ENCODE results near the gene FBXL14.

The FBXL14 gene

DNA sequence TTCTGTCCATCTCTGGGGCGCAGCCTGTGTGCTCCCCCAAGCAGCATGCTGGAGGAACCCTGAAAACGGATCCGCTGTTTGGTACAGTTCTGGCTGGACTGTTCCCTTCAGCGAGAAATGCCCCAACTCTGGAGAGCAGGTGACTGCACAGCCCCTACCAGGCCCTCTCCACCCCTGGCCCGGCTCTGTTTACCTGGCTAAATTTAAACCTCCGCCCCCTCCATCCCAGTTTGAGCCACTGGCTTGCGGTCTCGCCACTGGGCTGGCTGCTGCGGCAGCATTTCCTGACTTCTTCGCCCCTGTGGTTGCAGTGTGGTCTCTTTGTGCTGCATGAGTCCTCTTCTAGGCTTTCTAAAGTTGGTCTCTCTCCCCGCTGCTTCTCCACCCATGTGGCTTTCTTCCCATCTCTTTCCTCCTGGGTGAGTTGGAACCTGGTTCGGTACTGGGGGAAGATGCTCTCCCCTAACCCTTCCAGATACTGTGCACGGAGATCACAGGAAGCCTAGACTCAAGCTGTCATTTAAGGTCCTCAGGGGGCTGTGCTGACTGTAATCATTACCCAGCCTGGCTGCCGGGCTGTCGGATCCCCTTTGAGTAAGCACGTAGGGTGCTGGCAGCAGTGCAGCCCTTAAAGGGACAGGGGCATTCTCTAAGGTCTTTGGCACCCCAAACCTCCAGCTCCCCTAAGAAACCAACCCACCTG is 60.6 kb downstream of the FBXL14 start:
- peak; percentile 60 for DNase-seq (ENCODE audit: low read depth)

DNA sequence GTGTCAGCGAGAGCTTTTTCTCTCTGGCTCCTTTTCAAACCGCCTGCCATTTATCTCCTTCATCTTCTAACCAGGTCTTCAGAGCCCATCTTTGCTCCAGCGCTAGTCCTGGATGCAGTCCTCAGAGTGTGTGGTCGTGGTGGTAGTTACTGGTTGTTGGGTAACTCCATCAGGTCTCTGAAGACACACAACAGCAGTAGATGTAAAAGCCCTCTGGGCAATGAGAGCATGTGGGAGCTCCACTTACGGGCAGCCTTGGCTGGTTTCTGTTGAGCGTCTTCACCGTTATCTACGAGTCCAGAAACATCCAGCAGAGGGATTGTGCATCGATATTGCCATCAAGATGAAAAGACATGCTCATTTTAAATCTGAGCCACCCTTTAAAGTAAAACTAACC is 61.2 kb downstream of the FBXL14 start:
- no peak for DNase-seq (ENCODE audit: low read depth)

DNA sequence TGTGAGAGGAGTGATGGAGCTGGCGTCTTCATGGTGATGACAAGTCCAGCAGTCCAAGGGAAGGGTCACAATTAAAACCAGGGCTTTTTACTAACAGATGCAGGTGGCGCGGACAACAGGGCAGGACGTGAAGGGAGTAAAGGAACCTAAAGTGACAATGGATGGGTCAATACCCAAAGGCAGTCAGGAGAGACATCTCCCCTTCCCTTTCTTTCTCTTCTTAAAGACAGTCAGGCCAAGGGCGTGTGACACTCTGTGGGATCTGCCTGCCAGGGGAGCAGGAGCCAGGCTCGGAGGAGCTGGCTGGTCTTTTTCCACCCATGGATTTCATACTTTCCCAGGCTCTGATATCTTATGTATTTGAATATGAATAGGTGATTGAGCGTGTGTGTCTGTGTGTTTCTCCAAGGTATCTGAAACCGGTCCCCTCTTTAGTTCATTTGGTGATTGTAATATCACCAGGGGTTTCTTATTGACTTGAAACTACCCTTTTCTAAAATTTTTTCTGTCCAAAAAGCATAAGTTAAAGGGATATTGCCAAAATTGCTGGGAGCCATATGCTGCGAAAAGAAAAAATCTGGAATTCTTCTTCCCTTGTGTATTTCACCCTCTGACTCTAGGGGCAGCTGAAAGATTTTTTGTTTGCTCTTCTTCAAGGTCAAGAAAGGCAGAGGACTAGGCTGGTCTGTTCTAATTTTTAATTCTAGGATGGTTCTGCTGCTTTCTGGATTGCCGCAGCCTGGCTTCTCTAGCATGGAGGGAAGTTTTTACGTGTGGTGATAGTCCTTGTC is 61.8 kb downstream of the FBXL14 start:
- DNase-seq (ENCODE audit: low read depth): no peak

DNA sequence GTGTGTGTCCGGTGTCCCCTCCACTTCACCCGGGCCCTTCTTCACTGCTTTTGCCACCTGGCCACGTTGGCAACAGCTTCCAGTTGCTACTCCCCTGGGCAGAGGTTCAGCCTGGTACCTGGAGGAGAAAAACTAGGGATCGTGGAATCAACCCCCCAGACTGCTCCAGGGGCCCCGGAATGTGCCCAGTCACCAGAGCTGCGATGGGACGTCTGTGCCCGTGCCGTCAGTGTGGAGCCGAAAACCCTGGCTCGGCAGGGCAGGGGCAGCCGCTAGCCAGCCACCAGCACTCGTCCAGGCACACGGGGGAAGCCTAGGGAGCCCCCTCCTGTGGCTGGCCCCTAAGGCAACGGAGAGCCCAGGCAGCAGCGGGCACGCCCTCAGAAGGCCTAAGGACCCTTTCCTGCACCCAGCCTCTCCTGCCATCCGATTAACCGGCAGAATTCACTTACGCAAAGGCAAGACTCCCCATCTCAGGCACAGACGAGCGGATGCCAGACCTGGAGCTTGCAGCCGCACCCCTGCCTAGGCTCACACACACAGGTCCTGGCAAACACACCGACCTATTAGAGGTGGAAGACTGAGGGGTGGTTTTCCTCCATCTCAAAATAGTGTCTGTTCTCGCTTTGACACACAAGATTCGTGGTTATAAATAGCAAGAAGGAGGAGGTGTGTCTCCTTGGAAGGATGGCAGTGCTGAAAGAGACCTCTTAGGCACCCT is 62.6 kb downstream of the FBXL14 start:
- DNase-seq (ENCODE audit: low read depth): no peak

DNA sequence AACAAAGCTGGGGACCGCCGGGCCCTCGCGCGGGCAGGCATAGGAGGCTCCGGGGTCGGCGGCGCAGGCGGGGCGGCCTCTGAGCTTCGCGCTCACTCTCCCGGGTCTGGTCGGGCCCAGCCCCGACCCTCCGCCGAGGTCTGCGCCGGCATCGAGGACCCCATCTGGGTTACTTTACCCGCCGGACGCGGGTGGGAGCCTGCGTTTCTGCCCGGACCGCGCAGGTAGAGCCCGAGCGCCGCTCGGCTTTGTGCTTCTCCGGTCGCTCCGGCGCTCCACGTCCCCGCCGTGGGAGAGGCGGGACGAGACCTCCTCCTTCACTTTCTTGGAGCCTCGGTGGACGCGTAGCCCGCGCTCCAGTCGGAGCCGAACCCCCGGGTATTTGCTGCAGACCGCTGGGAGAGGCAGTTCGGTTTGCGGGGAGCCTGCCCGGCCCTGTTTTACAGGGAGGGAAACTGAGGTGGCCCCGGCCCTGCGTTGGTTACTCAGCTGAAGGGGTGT is 63.2 kb downstream of the FBXL14 start:
- no peak for DNase-seq (ENCODE audit: low read depth)

DNA sequence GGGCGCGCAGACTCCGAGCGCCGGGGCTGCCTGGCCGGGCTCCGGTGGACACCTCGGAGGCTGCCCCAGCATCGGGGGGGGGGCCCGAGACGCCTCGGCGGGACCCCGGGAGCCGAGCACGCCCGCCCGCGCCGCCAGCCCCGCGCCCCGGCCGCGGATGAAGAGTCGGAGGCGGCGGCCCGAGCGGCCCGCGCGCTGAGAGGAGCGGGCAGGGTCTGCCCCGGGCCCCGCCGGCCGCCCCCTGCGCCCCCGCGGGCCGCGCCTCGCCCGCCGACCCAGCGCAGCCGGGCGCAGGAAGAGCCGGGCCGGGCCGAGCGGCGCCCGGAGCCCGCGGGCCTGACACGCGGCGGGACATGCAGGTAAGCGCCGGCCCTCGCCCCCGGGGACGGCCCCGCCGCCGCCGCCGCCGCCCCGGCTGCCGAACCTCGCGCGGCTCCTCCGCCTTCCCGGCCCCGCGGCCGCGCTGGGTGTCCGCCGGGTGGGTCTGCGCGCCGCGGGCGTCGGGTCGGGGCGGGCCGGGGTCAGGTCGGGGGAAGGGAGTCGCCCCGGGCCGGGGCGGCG is 63.7 kb downstream of the FBXL14 start:
- no peak for DNase-seq (ENCODE audit: low read depth)

DNA sequence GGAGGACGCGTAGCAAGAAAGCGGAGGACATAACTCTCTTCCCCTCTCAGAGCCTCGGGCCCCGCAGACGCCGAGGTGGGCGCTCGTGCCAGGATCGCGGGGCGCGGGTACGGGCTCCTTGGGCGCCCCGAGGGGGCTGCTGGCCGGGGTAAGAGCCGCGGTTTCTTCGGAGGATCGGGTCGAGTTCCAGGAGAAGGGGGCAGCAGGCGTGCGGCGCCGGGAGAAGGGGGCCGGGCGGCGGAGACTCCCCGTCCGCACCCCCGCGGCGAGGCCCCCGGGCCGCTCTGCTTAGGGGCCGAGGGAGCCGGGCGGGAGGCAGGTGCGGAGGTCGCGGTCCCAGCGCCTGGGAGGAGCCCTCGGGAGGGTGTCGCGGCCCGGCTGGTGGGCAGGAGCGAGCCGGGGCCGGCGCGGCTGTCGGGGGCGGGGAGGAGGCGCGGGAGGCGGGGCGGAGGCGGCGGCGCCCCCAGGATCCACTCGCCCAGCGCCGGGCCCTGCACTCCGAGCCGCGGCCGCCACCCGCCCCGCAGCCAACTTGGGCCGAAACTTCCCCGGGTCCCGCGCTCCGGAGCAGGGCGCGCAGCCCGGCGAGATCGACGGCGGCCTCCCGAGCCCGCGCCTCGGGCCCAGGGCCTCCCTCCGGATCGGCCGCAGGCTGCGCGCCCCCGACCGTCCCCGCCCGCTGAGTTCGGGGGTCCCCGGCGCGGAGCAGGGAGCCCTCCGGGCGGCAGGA is 64.4 kb downstream of the FBXL14 start:
- no peak for DNase-seq (ENCODE audit: low read depth)

DNA sequence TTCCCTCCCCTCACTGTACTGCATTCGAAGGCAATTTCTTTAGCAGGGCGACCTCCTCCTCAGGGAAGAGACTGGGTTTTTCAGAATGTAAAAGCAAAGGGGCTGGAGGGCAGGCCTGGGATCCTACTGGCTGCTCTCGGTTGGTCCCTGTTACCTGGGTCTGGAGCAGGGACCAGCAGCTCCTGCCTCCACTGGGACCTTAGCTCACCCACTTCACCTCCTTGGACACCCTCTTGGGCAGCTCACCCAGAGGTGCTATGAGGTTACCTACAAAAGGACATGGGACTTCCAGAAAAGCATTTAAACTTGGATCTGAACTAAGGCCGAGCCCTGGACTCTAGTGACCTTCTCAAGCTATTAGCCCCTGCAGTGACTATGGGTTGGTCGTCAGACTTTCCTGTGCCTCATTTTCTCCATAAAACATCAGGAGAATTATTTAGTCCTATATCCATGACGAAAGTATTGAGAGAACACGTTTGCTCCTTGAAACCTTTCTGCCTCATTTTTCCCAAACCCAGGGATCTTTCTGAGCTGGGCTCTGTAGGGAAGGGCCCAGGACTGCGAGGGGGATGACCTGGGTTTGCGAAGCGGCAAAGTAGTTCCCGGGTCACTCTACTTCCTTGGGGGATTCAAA is 65.0 kb downstream of the FBXL14 start:
- DNase-seq (ENCODE audit: low read depth): no peak

DNA sequence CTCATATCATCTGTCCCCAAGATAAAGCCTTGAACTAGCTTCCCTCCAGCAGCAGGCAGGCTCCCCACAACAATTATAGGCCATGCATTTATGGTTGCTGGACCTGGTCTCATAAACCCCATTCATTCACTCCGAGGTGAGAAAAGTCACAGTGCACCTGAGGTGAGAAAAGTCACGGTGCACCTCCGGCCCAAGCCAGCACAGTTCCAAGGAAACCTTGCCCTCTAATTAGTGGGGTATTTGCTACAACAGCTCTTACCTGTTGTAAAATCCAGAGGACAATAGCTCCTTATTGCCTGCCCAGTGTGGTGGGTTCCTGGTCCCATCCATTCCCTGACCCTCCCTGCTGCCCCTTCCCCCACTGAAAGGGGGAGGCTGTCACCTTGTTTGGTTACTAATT is 65.6 kb downstream of the FBXL14 start:
- no peak for DNase-seq (ENCODE audit: low read depth)

DNA sequence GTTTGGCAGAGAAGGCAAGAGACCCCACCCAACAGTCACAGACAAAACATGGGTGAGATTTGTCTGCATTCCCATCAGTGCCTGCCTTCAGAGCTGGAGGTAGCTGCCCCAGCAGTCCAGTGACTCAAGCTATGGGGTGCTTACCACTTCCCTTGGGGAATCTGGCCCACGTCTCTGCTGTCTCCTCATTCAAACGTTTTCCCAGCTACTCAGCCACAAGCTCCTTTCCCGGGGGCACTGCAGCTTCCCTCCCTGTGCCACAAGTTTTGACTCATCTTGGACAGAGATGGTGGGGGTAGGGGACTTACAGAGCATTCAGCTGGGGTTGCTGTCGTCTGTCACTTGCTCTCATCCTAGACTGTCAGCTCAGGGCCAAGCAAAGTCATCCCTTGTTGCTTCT is 66.6 kb downstream of the FBXL14 start:
- peak; percentile 79 for DNase-seq (ENCODE audit: low read depth)

DNA sequence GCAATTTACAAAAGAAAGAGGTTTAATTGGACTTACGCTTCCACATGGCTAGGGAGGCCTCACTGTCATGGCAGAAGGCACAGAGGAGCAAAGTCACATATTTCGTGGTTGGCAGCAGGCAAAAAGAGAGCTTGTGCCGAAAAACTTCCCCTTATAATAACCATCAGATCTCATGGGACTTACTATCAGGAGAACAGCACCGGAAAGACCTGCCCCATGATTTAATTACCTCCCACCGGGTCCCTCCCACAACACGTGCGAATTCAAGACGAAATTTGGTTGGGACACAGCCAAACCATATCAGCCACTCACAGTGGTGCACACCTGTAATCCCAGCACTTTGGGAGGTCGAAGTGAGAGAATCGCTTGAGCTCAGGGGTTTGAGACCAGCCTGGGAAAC is 68.5 kb downstream of the FBXL14 start:
- DNase-seq (ENCODE audit: low read depth): no peak

DNA sequence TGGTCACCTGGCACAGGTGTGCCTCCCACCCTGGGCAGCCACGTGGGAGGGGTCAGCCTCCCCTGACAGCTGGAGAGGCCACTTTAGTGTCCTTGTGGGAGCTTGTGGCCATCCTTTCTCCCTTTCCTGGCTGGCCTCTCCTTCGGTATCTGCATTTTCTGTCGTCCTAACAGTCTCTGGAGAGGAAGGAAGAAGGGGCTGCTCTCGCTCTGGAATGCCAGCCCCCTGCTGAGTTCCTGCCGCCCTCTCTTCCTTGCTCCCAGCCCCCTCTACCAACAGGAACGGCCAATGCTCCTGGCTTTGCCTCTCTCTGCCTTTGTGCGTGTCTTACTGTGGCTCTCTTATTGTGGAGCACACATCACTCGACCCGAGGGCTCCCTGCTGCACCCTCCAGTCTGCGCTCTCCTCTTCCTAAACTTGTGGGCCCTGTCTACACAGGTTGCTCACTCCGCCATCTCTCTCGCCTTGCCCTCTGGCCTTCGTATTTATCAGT is 70.8 kb downstream of the FBXL14 start:
- no peak for DNase-seq (ENCODE audit: low read depth)

DNA sequence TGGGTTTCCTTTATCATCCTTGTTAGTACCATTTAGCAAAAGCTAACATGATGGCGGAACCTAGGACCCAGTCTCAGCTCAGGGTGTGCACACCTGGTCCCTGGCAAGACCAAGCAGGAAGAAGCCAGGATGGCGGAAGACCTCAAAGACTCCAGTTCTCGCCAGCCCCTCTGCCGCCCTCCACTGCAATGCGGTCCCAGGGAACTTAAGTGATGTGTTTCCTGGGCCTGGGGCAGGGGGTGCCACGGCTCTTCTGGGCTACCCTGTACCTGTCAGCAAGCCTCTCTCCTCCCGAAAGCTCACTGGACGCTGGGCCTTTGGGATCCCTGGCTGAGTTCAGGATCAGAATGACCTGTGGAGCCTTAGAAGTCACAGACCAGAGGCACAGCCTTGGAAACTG is 71.3 kb downstream of the FBXL14 start:
- DNase-seq (ENCODE audit: low read depth): no peak

DNA sequence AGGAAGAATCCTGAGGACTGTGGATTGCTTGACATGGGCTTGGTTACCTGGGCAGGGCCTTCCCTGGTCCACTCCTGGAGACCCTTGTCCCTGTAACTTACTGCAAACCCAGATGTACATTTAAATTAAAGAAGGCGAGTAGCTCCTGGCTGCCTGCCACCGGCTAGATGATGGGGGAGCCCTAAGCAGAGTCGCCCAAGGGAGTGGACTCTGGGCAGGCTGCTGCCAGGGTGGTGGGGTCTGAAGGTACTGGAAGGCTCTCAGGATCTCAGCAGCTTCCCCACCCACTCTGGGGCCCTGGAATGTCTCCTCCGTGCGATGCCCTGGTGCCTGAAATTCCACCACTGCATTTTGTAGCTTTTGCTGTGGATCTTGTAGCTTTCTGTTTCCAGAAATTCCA is 74.7 kb downstream of the FBXL14 start:
- DNase-seq (ENCODE audit: low read depth): no peak

DNA sequence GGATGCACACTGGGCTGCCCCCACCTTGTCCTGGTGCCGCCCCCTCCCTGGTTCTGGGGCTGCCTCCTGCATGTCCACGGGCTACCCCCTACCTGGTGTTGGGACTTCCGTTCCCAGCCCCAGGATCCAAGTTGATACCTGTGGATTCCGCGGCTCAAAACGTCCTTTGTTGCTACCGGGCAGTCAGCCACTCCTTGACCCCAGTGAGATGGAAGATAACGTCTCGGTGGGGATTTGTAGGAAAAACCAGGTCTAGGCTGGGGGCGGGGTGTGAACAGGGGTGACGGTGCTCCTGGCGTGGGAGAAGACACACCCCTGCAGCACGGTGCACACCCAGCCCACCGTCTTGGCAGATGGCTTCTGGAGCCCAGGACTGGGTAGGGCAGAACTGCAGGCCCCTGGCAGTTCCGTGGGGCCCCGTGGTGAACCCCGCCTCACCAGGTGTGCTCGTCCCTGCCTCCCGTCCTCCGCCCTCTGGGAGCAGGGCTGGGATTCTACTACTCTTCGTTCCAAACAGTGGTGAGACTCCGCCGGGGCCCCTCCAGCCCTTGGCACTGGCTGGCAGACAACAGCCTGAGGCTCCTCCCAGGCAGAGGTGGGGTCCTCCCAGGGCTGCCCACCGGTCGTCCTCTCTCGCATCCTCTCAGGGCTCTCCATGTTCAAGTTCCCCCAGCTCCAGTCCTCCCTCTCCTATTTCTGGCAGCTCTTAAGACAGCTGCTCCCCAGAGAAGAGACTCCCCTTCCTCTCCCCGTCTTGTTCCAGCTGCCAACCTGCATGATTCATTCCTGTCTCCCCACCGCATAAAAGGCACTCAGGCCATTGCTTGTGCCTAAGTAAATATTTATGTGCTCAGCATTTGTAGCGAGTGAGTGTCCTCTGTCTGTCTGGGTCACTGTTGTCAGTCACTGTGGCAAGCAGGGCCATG is 75.5 kb downstream of the FBXL14 start:
- peak; percentile 93 for DNase-seq (ENCODE audit: low read depth)

DNA sequence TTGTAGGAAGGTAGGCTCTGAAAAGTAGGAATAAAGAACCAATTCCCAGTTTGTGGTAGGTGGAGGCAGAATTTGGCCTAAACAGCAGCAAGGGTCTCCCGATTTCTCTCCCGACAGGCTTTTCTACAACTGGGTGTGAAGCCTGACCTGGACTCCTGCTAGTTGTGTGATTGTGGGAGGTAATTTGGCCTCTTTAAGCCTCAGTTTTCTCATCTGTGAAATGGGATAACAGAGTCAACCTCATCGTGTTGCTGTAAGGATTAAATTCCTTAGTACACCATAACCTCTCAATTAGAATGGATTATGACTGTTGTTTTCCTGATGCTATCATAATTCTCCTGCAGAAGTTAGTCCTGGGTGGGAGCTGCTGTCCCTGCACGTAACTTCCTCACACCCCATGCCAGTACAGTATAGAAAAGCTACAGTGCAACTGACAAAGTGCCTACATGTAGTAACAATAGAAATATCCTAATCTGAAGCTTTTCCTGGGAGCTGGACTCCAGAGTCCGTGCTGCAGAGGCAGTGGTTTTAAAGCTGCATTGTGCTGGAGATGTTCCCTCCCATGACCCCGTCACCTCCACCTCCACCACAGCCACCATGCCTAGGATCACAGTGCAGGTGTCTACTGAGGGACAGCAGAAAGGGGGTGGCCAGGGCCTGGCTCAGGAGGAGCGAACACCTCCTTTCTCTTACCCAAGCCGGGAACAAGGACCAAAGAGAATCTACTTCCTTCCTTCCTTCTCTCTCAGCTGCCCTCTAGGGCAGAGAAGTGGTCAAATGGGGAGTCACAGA is 76.5 kb downstream of the FBXL14 start:
- no peak for DNase-seq (ENCODE audit: low read depth)

DNA sequence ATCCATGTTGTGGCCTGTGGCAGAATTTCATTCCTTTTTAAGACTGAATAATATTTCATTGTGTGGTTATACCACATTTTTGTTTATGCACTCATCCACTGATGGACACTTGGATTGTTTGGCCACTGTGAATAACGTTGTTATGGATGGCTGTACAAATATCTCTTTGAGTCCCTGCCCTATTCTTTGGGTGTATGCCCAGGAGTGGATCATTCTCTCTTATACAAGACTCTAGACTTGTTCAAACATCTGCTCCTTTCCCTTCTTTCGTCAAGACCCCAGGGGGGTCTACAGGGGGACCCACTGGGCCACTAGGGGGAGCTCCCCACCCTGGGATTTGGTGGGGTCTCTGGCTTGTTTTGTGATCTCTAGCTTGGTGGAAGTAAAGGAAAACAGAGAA is 77.4 kb downstream of the FBXL14 start:
- peak; percentile 93 for DNase-seq (ENCODE audit: low read depth)
